Aorta (tissue), 5 donors: Measurements from ENCODE around the gene ZNF18. TPM values are rescaled to one million over a fixed set of nuclear protein-coding genes. Genes with fewer than 3 reads are reported as not detected.
"Not testable (repeated sequence)": the region's sequence is repeated elsewhere in the genome, so short reads cannot be mapped to it uniquely, and the experiment has no call there.

ENCODE experiments used
- ATAC-seq: fragments of 200-7000 bp; cut with Tn5 transposase; one replicate; pipeline ENCODE4 v1.9.1; 2022; ENCODE audit warnings: moderate library complexity; ENCODE audit not compliant: low FRiP score
- DNase-seq, 2 donors: peaks; one replicate each; pipeline ENCODE4 v3.0.0-alpha.2; 2020
- H3K27ac ChIP-seq, 2 donors: one replicate each; pipeline ENCODE4 v1.5.1; 2013; ENCODE audit warnings: low read length in 2 of 2, mild to moderate bottlenecking in 2 of 2, moderate library complexity in 2 of 2, control low read depth in 1 of 2, inconsistent platforms in 1 of 2, low read depth in 1 of 2
- H3K27me3 ChIP-seq, 2 donors: one replicate each; pipeline ENCODE4 v1.6.1; 2013; ENCODE audit warnings: control low read depth in 1 of 2, low read length in 1 of 2, mild to moderate bottlenecking in 1 of 2, moderate library complexity in 1 of 2; ENCODE audit not compliant: insufficient read depth in 2 of 2, control insufficient read depth in 1 of 2
- H3K36me3 ChIP-seq, 2 donors: one replicate each; pipeline ENCODE4 v1.6.1; 2013; ENCODE audit warnings: control low read depth in 1 of 2, low read length in 1 of 2, mild to moderate bottlenecking in 1 of 2; ENCODE audit not compliant: insufficient read depth in 2 of 2, control insufficient read depth in 1 of 2
- H3K4me1 ChIP-seq, 2 donors: one replicate each; pipeline ENCODE4 v1.6.1; 2013; ENCODE audit warnings: low read length in 2 of 2, control low read depth in 1 of 2, mild to moderate bottlenecking in 1 of 2, moderate library complexity in 1 of 2; ENCODE audit not compliant: insufficient read depth in 2 of 2, control insufficient read depth in 1 of 2
- H3K4me3 ChIP-seq, 2 donors: one replicate each; pipeline ENCODE4 v1.5.1; 2013; ENCODE audit warnings: low read length in 2 of 2, control low read depth in 1 of 2, mild to moderate bottlenecking in 1 of 2
- H3K9me3 ChIP-seq: one replicate; pipeline ENCODE4 v1.6.1; 2013; ENCODE audit warnings: mild to moderate bottlenecking, low read length; ENCODE audit not compliant: control insufficient read depth
- WGBS, 2 donors: extraction: QIAGEN DNeasy Blood & Tissue Kit; methylation state at CpG; one replicate each; pipeline ENCODE4 v1.1.7; 2013; 5-methylcytosine and 5-hydroxymethylcytosine counted together
- intact Hi-C, 2 donors: fragments of 100-400 bp; cut with DNase I; formaldehyde crosslinking; loops; one replicate each; pipeline versions ENCODE4 v1.14.2 to v1.15.0; 2022
- polyA plus RNA-seq, 2 donors: library from polyadenylated mRNA; stranded (reverse); fragments of 200-250 nt; gene quantifications; one replicate each; pipeline ENCODE4 v1.2.3, GENCODE V29; 2013
- total RNA-seq, 2 donors: library from RNA; stranded (reverse); fragmentation: NEBNext Ultra II Directional; extraction: Animal tissue kit (Norgen Biotek cat#: 25700); gene quantifications; one replicate each; pipeline ENCODE4 v1.2.1, GENCODE V29; 2021
- donor health status: healthy with polysubstance abuse.
- donor health status: Bipolar disorder and iron deficiency.
- donor health status: DM: no; HTN: no; CAD: no.
- donor health status: DM: no; HTN: no; CAD: no.
- donor health status: DM: yes; HTN: yes; CAD: no.

Gene ZNF18
- total and polyA plus RNA-seq, 4 donors: 2.9 to 10.5 (median 7.4) TPM

GRCh38 chr17:11969565-11969964 lies 27.7 kb downstream of the ZNF18 start:
- H3K4me1 ChIP-seq: no peaks in the 10 kb centered on the region
- H3K27me3 ChIP-seq: no peaks in the 10 kb centered on the region
- H3K4me3 ChIP-seq: no peak overlapping the region
- intact Hi-C loops: loop anchor here in 1 of 2 donors (5.0 kb wide), 1 partner anchor 312 kb away; no protein-coding TSS in a partner anchor
- H3K9me3 ChIP-seq: peaks cover 3% of the 10 kb centered on the region
- ATAC-seq (no peak), DNase-seq (no peak)
- no peak overlapping the region for H3K27ac ChIP-seq
- 97 to 98% methylated on average over 2 of the region's 2 CpGs for WGBS, 2 donors
- peaks cover 2 to 5% of the 10 kb centered on the region in 2 donors for H3K36me3 ChIP-seq

GRCh38 chr17:11954936-11955335 lies 42.3 kb downstream of the ZNF18 start:
- no peaks in the 10 kb centered on the region for H3K4me1 ChIP-seq
- H3K9me3 ChIP-seq: no peaks in the 10 kb centered on the region
- no peak for DNase-seq
- no peaks in the 10 kb centered on the region for H3K27me3 ChIP-seq
- peaks cover 0 to 4% of the 10 kb centered on the region in 2 donors for H3K36me3 ChIP-seq
- H3K4me3 ChIP-seq: no peak overlapping the region
- no peak for ATAC-seq
- intact Hi-C loops: no loop called here
- no peak overlapping the region for H3K27ac ChIP-seq

GRCh38 chr17:11953924-11954323 lies 43.4 kb downstream of the ZNF18 start:
- H3K9me3 ChIP-seq: no peaks in the 10 kb centered on the region
- intact Hi-C loops: no loop called here
- H3K27ac ChIP-seq: no peak overlapping the region
- H3K4me3 ChIP-seq: no peak overlapping the region
- ATAC-seq: no peak
- WGBS, 2 donors: 100% methylated on average over 1 of the region's 1 CpG
- no peak for DNase-seq
- H3K4me1 ChIP-seq: no peaks in the 10 kb centered on the region
- peaks cover 0 to 4% of the 10 kb centered on the region in 2 donors for H3K36me3 ChIP-seq
- no peaks in the 10 kb centered on the region for H3K27me3 ChIP-seq

GRCh38 chr17:11952610-11953009 lies 44.7 kb downstream of the ZNF18 start:
- Histone ChIP-seq H3K36me3 (peaks cover 0 to 2% of the 10 kb centered on the region in 2 donors), H3K27ac (no peak overlapping the region), H3K9me3 (no peaks in the 10 kb centered on the region), H3K4me3 (no peak overlapping the region), H3K27me3 (no peaks in the 10 kb centered on the region), H3K4me1 (no peaks in the 10 kb centered on the region)
- ATAC-seq (no peak), DNase-seq (no peak)
- intact Hi-C loops: no loop called here
- WGBS, 2 donors: 97 to 99% methylated on average over 3 of the region's 3 CpGs

- DNase-seq (no peak), ATAC-seq (no peak)
- Histone ChIP-seq H3K27ac (no peak overlapping the region), H3K27me3 (no peaks in the 10 kb centered on the region), H3K36me3 (peaks cover 0 to 2% of the 10 kb centered on the region in 2 donors), H3K9me3 (no peaks in the 10 kb centered on the region), H3K4me3 (no peak overlapping the region), H3K4me1 (no peaks in the 10 kb centered on the region)
- WGBS, 2 donors: 74% methylated on average over 7 of the region's 7 CpGs
- intact Hi-C loops: no loop called here
Measured at GRCh38 chr17:11950771-11951519, 46.3 kb downstream of the ZNF18 start.

GRCh38 chr17:11949571-11949970 lies 47.7 kb downstream of the ZNF18 start:
- H3K9me3 ChIP-seq, H3K4me1 ChIP-seq, intact Hi-C loops, H3K4me3 ChIP-seq, H3K36me3 ChIP-seq, H3K27ac ChIP-seq, DNase-seq, H3K27me3 ChIP-seq, ATAC-seq: not testable (repeated sequence)
- 98 to 100% methylated on average over 1 of the region's 1 CpG for WGBS, 2 donors

- ATAC-seq: peak; percentile 67
- 9 to 14% methylated on average over 6 of the region's 6 CpGs for WGBS, 2 donors
- DNase-seq: peak in 1 of 2 donors; percentile 56
- Histone ChIP-seq H3K9me3 (no peaks in the 10 kb centered on the region), H3K36me3 (no peaks in the 10 kb centered on the region), H3K4me1 (no peaks in the 10 kb centered on the region), H3K27me3 (no peaks in the 10 kb centered on the region), H3K4me3 (no peak overlapping the region), H3K27ac (no peak overlapping the region)
- intact Hi-C loops: no loop called here
Measured at GRCh38 chr17:11948789-11949188, 48.5 kb downstream of the ZNF18 start.

- no peak for DNase-seq
- intact Hi-C loops: no loop called here
- H3K36me3 ChIP-seq: no peaks in the 10 kb centered on the region
- no peaks in the 10 kb centered on the region for H3K27me3 ChIP-seq
- no peak for ATAC-seq
- no peaks in the 10 kb centered on the region for H3K4me1 ChIP-seq
- 72 to 80% methylated on average over 3 of the region's 3 CpGs for WGBS, 2 donors
- H3K27ac ChIP-seq: no peak overlapping the region
- H3K9me3 ChIP-seq: no peaks in the 10 kb centered on the region
- no peak overlapping the region for H3K4me3 ChIP-seq
Measured at GRCh38 chr17:11944587-11944986, 52.7 kb downstream of the ZNF18 start.

GRCh38 chr17:11943759-11944347 lies 53.4 kb downstream of the ZNF18 start:
- no peaks in the 10 kb centered on the region for H3K36me3 ChIP-seq
- ATAC-seq (no peak), DNase-seq (no peak)
- H3K27ac ChIP-seq: no peak overlapping the region
- no peaks in the 10 kb centered on the region for H3K27me3 ChIP-seq
- no peak overlapping the region for H3K4me3 ChIP-seq
- intact Hi-C loops: no loop called here
- WGBS, 2 donors: 83 to 86% methylated on average over 7 of the region's 7 CpGs
- H3K9me3 ChIP-seq: no peaks in the 10 kb centered on the region
- no peaks in the 10 kb centered on the region for H3K4me1 ChIP-seq
